ENCODE measurements around the gene SCRN1. TPM values are rescaled to one million over a fixed set of nuclear protein-coding genes. Genes with fewer than 3 reads are reported as not detected.

Gene SCRN1
- total and polyA plus RNA-seq, 2 donors from 2014 or later: 22.2 to 85.6 TPM

GRCh38 chr7:29976673-29977415 lies 12.8 kb downstream of the SCRN1 start:
- H3K4me3 ChIP-seq (ENCODE audit: low read length in 3 of 3): no peak overlapping the region
- FAIRE-seq: no peak
- no peak overlapping the region for H3K27ac ChIP-seq (ENCODE audit: low read depth in 2 of 2, low read length in 2 of 2)
- intact Hi-C loops (cut with DNase I): no loop called here
- H3K9ac ChIP-seq (ENCODE audit: low read length in 3 of 3): no peak overlapping the region
- H3K9me3 ChIP-seq (ENCODE audit: control insufficient read depth in 2 of 3, insufficient read depth in 1 of 3, low read length in 3 of 3): no peaks in the 10 kb centered on the region
- DNase-seq: peak in 4 of 5 donors; percentile 68 to 92 (median 82)
- H3K4me1 ChIP-seq (ENCODE audit: control insufficient read depth in 2 of 3, insufficient read depth in 2 of 3, low read depth in 1 of 3, low read length in 3 of 3): no peaks in the 10 kb centered on the region
- H3K36me3 ChIP-seq (ENCODE audit: control insufficient read depth in 2 of 3, insufficient read depth in 3 of 3, low read length in 3 of 3): no peaks in the 10 kb centered on the region
- no peaks in the 10 kb centered on the region for H3K27me3 ChIP-seq (ENCODE audit: control insufficient read depth, insufficient read depth, low read length)
- no peak for TF ChIP-seq CTCF (IDR thresholded peaks at IDR 0.05; ENCODE audit: borderline replicate concordance, extremely low read depth, insufficient read depth)

DNA sequence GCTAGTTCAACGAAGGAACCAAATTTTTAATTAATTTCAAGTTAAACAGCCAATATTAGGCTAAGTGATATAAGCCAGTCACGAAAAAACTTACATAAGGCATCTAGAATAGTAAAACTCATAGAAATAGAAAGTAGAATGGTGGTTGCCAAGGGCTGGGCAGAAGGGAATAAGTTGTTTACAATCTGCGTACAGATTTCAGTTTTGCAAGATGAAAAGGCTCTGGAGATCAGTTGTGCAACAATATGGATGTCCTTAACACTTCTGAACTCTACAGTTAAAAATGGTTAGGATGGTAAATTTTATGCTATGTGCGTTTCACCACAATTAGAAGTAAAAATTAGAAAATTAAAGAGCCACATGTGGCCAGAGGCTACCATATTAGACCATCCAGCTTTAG lies 13.3 kb downstream of the SCRN1 start:
- intact Hi-C loops (cut with DNase I): no loop called here
- TF ChIP-seq CTCF (IDR thresholded peaks at IDR 0.05; ENCODE audit: borderline replicate concordance, extremely low read depth, insufficient read depth): no peak
- Histone ChIP-seq H3K27me3 (ENCODE audit: control insufficient read depth, insufficient read depth, low read length) (no peaks in the 10 kb centered on the region), H3K9me3 (ENCODE audit: control insufficient read depth in 2 of 3, insufficient read depth in 1 of 3, low read length in 3 of 3) (no peaks in the 10 kb centered on the region), H3K36me3 (ENCODE audit: control insufficient read depth in 2 of 3, insufficient read depth in 3 of 3, low read length in 3 of 3) (no peaks in the 10 kb centered on the region), H3K4me3 (ENCODE audit: low read length in 3 of 3) (no peak overlapping the region), H3K4me1 (ENCODE audit: control insufficient read depth in 2 of 3, insufficient read depth in 2 of 3, low read depth in 1 of 3, low read length in 3 of 3) (no peaks in the 10 kb centered on the region), H3K27ac (ENCODE audit: low read depth in 2 of 2, low read length in 2 of 2) (no peak overlapping the region), H3K9ac (ENCODE audit: low read length in 3 of 3) (no peak overlapping the region)
- FAIRE-seq: no peak
- DNase-seq: no peak

GRCh38 chr7:29975561-29975960 lies 14.0 kb downstream of the SCRN1 start:
- Histone ChIP-seq H3K9me3 (ENCODE audit: control insufficient read depth in 2 of 3, insufficient read depth in 1 of 3, low read length in 3 of 3) (no peaks in the 10 kb centered on the region), H3K27me3 (ENCODE audit: control insufficient read depth, insufficient read depth, low read length) (no peaks in the 10 kb centered on the region), H3K36me3 (ENCODE audit: control insufficient read depth in 2 of 3, insufficient read depth in 3 of 3, low read length in 3 of 3) (no peaks in the 10 kb centered on the region), H3K9ac (ENCODE audit: low read length in 3 of 3) (no peak overlapping the region), H3K27ac (ENCODE audit: low read depth in 2 of 2, low read length in 2 of 2) (no peak overlapping the region), H3K4me3 (ENCODE audit: low read length in 3 of 3) (no peak overlapping the region), H3K4me1 (ENCODE audit: control insufficient read depth in 2 of 3, insufficient read depth in 2 of 3, low read depth in 1 of 3, low read length in 3 of 3) (no peaks in the 10 kb centered on the region)
- DNase-seq (no peak), FAIRE-seq (no peak)
- no peak for TF ChIP-seq CTCF (IDR thresholded peaks at IDR 0.05; ENCODE audit: borderline replicate concordance, extremely low read depth, insufficient read depth)
- intact Hi-C loops (cut with DNase I): no loop called here

Data from kidney (tissue), 14 donors.